ENCODE measurements around the gene WNT16. TPM values are rescaled to one million over a fixed set of nuclear protein-coding genes. Genes with fewer than 3 reads are reported as not detected.

WNT16 gene
- total RNA-seq, 1 donor from 2014 or later = not detected

- ATAC-seq = no peak
These were observed 44.4 kb downstream of the WNT16 start for GRCh38 chr7:121373177-121373576.

DNA sequence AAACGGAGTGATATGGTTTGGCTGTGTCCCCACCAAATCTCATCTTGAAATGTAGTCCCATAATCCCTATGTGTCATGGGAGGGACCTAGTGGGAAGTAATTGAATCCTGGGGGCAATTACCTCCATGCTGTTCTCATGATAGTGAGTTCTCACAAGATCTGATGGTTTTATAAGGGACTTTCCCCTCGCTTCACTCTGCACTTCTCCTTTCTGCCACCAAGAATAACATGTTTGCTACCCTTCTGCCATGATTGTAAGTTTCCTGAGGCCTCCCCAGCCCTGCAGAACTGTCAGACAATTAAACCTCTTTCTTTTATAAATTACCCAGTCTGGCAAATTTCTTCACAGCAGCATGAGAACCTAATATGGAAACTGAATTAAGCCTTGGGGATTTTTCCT is 48.2 kb downstream of the WNT16 start:
- Histone ChIP-seq H3K4me1 (no peaks in the 10 kb centered on the region), H3K4me3 (no peak overlapping the region), H3K27ac (no peak overlapping the region), H3K36me3 (peaks cover 31% of the 10 kb centered on the region), H3K9me3 (no peaks in the 10 kb centered on the region), H3K27me3 (ENCODE audit: low read depth) (no peaks in the 10 kb centered on the region)
- DNase-seq (no peak), ATAC-seq (no peak)
- intact Hi-C loops (cut with DNase I) = no loop called here
- no peak for TF ChIP-seq CTCF (IDR thresholded peaks at IDR 0.05)

More at GRCh38 chr7:121373177-121373576, 44.4 kb downstream of the WNT16 start:
- no peak for DNase-seq
- Histone ChIP-seq H3K36me3 (peaks cover 37% of the 10 kb centered on the region), H3K9me3 (no peaks in the 10 kb centered on the region), H3K4me1 (peaks cover 6% of the 10 kb centered on the region), H3K4me3 (no peak overlapping the region), H3K27ac (no peak overlapping the region), H3K27me3 (ENCODE audit: low read depth) (no peaks in the 10 kb centered on the region)
- intact Hi-C loops (cut with DNase I) = no loop called here
- TF ChIP-seq CTCF (IDR thresholded peaks at IDR 0.05) = no peak

DNA sequence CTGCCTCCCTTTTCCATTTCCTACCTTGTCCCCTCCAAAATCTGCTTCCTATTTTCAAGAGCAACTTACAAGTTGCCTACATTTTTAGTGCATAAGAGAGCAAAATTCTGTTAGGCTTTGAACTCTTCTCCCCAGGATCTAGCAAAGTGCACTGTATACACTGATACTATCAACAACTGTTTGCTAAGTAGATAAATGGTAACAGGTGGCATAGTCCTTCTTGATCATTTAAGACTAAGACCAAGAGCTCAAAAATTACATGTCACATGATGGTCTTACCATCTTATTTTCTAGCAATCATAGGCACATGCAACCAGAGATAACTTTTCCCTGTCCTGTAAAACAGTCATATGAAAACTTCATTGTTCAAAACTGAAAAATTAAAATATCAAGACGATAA is 51.1 kb downstream of the WNT16 start:
- Histone ChIP-seq H3K4me1 (peaks cover 17% of the 10 kb centered on the region), H3K36me3 (peaks cover 28% of the 10 kb centered on the region), H3K4me3 (no peak overlapping the region), H3K27ac (no peak overlapping the region), H3K9me3 (no peaks in the 10 kb centered on the region), H3K27me3 (ENCODE audit: low read depth) (no peaks in the 10 kb centered on the region)
- DNase-seq (no peak), ATAC-seq (no peak)
- intact Hi-C loops (cut with DNase I) = no loop called here
- TF ChIP-seq CTCF (IDR thresholded peaks at IDR 0.05) = no peak

DNA sequence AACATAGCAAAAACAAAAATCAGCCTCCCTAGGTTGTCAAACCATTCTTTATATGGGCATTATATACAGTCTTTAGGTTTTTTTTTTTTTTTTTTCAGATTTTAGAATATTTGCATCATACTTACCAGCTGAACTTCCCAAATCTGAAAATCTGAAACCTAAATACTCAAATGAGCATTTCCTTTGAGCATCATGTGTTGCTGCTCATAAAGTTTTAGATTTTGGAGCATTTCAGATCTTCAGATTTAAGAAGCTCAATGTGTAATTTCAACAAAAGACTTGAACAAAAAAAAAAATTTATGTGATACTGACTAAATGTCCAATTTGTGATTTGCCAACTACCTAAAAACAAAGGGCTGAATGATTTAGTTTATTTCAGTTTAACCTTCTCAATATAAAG is 53.7 kb downstream of the WNT16 start:
- no peaks in the 10 kb centered on the region for H3K9me3 ChIP-seq
- intact Hi-C loops (cut with DNase I) = no loop called here
- DNase-seq (no peak), ATAC-seq (no peak)
- peaks cover 9% of the 10 kb centered on the region for H3K36me3 ChIP-seq
- peaks cover 31% of the 10 kb centered on the region for H3K4me1 ChIP-seq
- no peak overlapping the region for H3K27ac ChIP-seq
- H3K27me3 ChIP-seq (ENCODE audit: low read depth) = no peaks in the 10 kb centered on the region
- no peak for TF ChIP-seq CTCF (IDR thresholded peaks at IDR 0.05)
- H3K4me3 ChIP-seq = no peak overlapping the region

- Histone ChIP-seq H3K4me1 (peaks cover 31% of the 10 kb centered on the region), H3K9me3 (no peaks in the 10 kb centered on the region), H3K27me3 (ENCODE audit: low read depth) (no peaks in the 10 kb centered on the region), H3K36me3 (peaks cover 2% of the 10 kb centered on the region), H3K27ac (no peak overlapping the region), H3K4me3 (no peak overlapping the region)
- TF ChIP-seq CTCF (IDR thresholded peaks at IDR 0.05) = no peak
- intact Hi-C loops (cut with DNase I) = no loop called here
- DNase-seq (no peak), ATAC-seq (no peak)
These were observed 54.6 kb downstream of the WNT16 start for GRCh38 chr7:121383235-121383910.
